Gastrocnemius medialis (tissue), 4 donors: ENCODE results near the gene TFR2. TPM values are rescaled to one million over a fixed set of nuclear protein-coding genes. Genes with fewer than 3 reads are reported as not detected.

Experiments
- ATAC-seq, 2 donors: fragments of 150-250 bp; one replicate each; pipeline ENCODE4 v1.9.1; 2016
- DNase-seq, 2 donors: peaks; one replicate each; pipeline ENCODE4 v3.0.0-alpha.2; 2019
- H3K27ac ChIP-seq, 4 donors: fragments of 200-600 bp; sonication (generic); 1 replicate in 1 of 4; 2 replicates in 3 of 4; pipeline ENCODE4 v1.5.1; 2016 to 2018; ENCODE audit warnings: mild to moderate bottlenecking in 2 of 4, moderate library complexity in 1 of 4
- H3K27me3 ChIP-seq, 3 donors: fragments of 200-600 bp; sonication (generic) in 2 of 3; 1 replicate in 1 of 3; 2 replicates in 2 of 3; pipeline versions ENCODE4 v1.5.1 to v1.6.0; 2016 to 2019; ENCODE audit warnings: mild to moderate bottlenecking in 1 of 3, moderate library complexity in 1 of 3
- H3K36me3 ChIP-seq, 2 donors: fragments of 200-600 bp; sonication (generic) in 1 of 2; one replicate each; pipeline ENCODE4 v1.5.1; 2017 to 2018
- H3K4me1 ChIP-seq, 2 donors: fragments of 200-600 bp; sonication (generic) in 1 of 2; one replicate each; pipeline ENCODE4 v1.5.1; 2016 to 2017; ENCODE audit warnings: mild to moderate bottlenecking in 2 of 2
- H3K4me3 ChIP-seq, 4 donors: fragments of 200-600 bp; sonication (generic) in 3 of 4; 1 replicate in 1 of 4; 2 replicates in 3 of 4; pipeline ENCODE4 v1.5.1; 2016 to 2019; ENCODE audit warnings: mild to moderate bottlenecking in 2 of 4
- H3K9me3 ChIP-seq, 3 donors: fragments of 200-600 bp; sonication (generic) in 2 of 3; 1 replicate in 1 of 3; 2 replicates in 2 of 3; pipeline ENCODE4 v1.5.1; 2016 to 2019
- CTCF ChIP-seq, 5 experiments: fragments of 450-650 bp in 3 of 5; fragments of 200-600 bp in 2 of 5; sonication (generic) in 2 of 5; IDR thresholded peaks in 4 of 5; conservative IDR thresholded peaks in 1 of 5; 1 replicate in 4 of 5; 2 replicates in 1 of 5; pipeline ENCODE4 v1.5.1; 2016 to 2019; ENCODE audit warnings: antibody characterized with exemption in 5 of 5, mild to moderate bottlenecking in 3 of 5, moderate library complexity in 3 of 5
- POLR2A ChIP-seq, 2 donors: fragments of 450-650 bp; IDR thresholded peaks; one replicate each; pipeline ENCODE4 v1.6.1; 2017; ENCODE audit warnings: antibody characterized with exemption in 2 of 2, mild to moderate bottlenecking in 2 of 2, moderate library complexity in 2 of 2
- in situ Hi-C, 4 donors: fragments of 200-750 bp; cut with MboI; loops; one replicate each; pipeline versions ENCODE4 v1.15.0 to v1.8.0; 2017; ENCODE audit warnings: low sequenced_read_pairs in 4 of 4
- intact Hi-C: fragments of 100-400 bp; cut with DNase I; formaldehyde crosslinking; loops from one replicate; pipeline ENCODE4 v1.15.1; 2023; ENCODE audit warnings: low total_unique reads
- total RNA-seq, 4 donors: library from RNA; depleted of rRNA; stranded (reverse); fragments of >200 nt; gene quantifications; one replicate each; pipeline versions ENCODE4 v1.1.0 to v1.2.3, GENCODE V29; 2016

Gene TFR2
- total RNA-seq, 4 donors from 2014 or later = 1.0 to 1.3 TPM; not detected in 2

GRCh38 chr7:100682228-100682741, 40.9 kb upstream of the TFR2 start:
- Histone ChIP-seq H3K9me3 (no peaks in the 10 kb centered on the region), H3K4me1 (no peaks in the 10 kb centered on the region), H3K4me3 (no peak overlapping the region), H3K27ac (no peak overlapping the region), H3K27me3 (no peaks in the 10 kb centered on the region), H3K36me3 (peaks cover 0 to 81% of the 10 kb centered on the region in 2 donors)
- DNase-seq = no peak
- TF ChIP-seq CTCF (IDR thresholded peaks at IDR 0.05 in 4 of 5, conservative IDR thresholded peaks at IDR 0.05 in 1 of 5) (no peak), POLR2A (IDR thresholded peaks at IDR 0.05) (no peak)
- in situ Hi-C loops (no loop called here), intact Hi-C loops (no loop called here)
- ATAC-seq = no peak

- intact Hi-C loops = no loop called here
- ATAC-seq (no peak), DNase-seq (no peak)
- Histone ChIP-seq H3K4me3 (no peak overlapping the region), H3K36me3 (peaks cover 0 to 81% of the 10 kb centered on the region in 2 donors), H3K9me3 (no peaks in the 10 kb centered on the region), H3K27me3 (no peaks in the 10 kb centered on the region), H3K4me1 (no peaks in the 10 kb centered on the region), H3K27ac (no peak overlapping the region)
- TF ChIP-seq POLR2A (IDR thresholded peaks at IDR 0.05) (no peak), CTCF (IDR thresholded peaks at IDR 0.05 in 4 of 5, conservative IDR thresholded peaks at IDR 0.05 in 1 of 5) (no peak)
- in situ Hi-C loops = no loop called here
These were observed 40.3 kb upstream of the TFR2 start for GRCh38 chr7:100681491-100682227.

GRCh38 chr7:100680576-100681271, 39.4 kb upstream of the TFR2 start:
- intact Hi-C loops (no loop called here), in situ Hi-C loops (no loop called here)
- H3K9me3 ChIP-seq = no peaks in the 10 kb centered on the region
- peaks cover 0 to 75% of the 10 kb centered on the region in 2 donors for H3K36me3 ChIP-seq
- no peak for TF ChIP-seq POLR2A (IDR thresholded peaks at IDR 0.05)
- TF ChIP-seq CTCF (IDR thresholded peaks at IDR 0.05 in 4 of 5, conservative IDR thresholded peaks at IDR 0.05 in 1 of 5) = no peak
- H3K27me3 ChIP-seq = no peaks in the 10 kb centered on the region
- H3K27ac ChIP-seq = peak overlapping the region; percentile 28 to 58 (median 44)
- DNase-seq (no peak), ATAC-seq (no peak)
- H3K4me1 ChIP-seq = peaks cover 0 to 8% of the 10 kb centered on the region in 2 donors
- no peak overlapping the region for H3K4me3 ChIP-seq

- intact Hi-C loops = loop anchor here (10.0 kb wide), 2 partner anchors 205 to 575 kb away; partner anchors contain the start of gene TSC22D4
- DNase-seq = peak; percentile 43 to 70
- peak overlapping the region; percentile 31 to 58 (median 52) for H3K27ac ChIP-seq
These were observed 38.7 kb upstream of the TFR2 start for GRCh38 chr7:100679927-100680575.

More at GRCh38 chr7:100679927-100680575, 38.7 kb upstream of the TFR2 start:
- Histone ChIP-seq H3K4me3 (no peak overlapping the region), H3K9me3 (no peaks in the 10 kb centered on the region), H3K27me3 (no peaks in the 10 kb centered on the region), H3K36me3 (peaks cover 0 to 68% of the 10 kb centered on the region in 2 donors), H3K4me1 (peaks cover 0 to 8% of the 10 kb centered on the region in 2 donors)
- TF ChIP-seq CTCF (IDR thresholded peaks at IDR 0.05 in 4 of 5, conservative IDR thresholded peaks at IDR 0.05 in 1 of 5) (no peak), POLR2A (IDR thresholded peaks at IDR 0.05) (no peak)
- in situ Hi-C loops = no loop called here
- ATAC-seq = peak; percentile 37 to 51
